Heart left ventricle (tissue), 13 donors: Measurements from ENCODE around the gene IRF1.

Experiments
- POLR2A ChIP-seq, 2 donors: fragments of 450-650 bp; IDR thresholded peaks; one replicate each; pipeline ENCODE4 v1.6.1; 2017; ENCODE audit warnings: antibody characterized with exemption in 2 of 2, mild to moderate bottlenecking in 2 of 2, moderate library complexity in 2 of 2
- TF ChIP-seq, protein P1 (sequence below), 12 donors: fragments of 200-600 bp; sonication (generic) in 4 of 12; IDR thresholded peaks; one replicate each; pipeline versions ENCODE4 v1.5.0 to v1.8.0; 2018 to 2022; ENCODE audit warnings: antibody characterized with exemption in 12 of 12, mild to moderate bottlenecking in 5 of 12
- donor health status: ischemic (EF 13 %, LVEDD 7.1; RV severe dilation, severe dysfunction).
- donor health status: DM: no; HTN: yes; CAD: no.
- donor health status: DM: no; HTN: no; CAD: no.
- donor health status: ischemic (EF 25% LVEDD 6.9; RV normal size, moderate dysfunction).
- donor health status: ischemic (EF 25% LVEDD 5.7; RV mildly dilated, moderate dysfunction).
- donor health status: ischemic (EF 35%, LVEDD 5.7; RV mildly dilated, moderate dysfunction).
- donor health status: nonischemic (EF 11% LVEDD 7.7; RV severe dilation, severe dysfunction).
- donor health status: DM: yes; HTN: yes; CAD: no.
- donor health status: PGD.
- donor health status: ischemic (EF 29% LVEDD 5.4; RV normal size, mild dysfunction).
- donor health status: nonischemic (EF 23%, LVEDD 6.1; RV moderate dilation, normal function).

DNA sequence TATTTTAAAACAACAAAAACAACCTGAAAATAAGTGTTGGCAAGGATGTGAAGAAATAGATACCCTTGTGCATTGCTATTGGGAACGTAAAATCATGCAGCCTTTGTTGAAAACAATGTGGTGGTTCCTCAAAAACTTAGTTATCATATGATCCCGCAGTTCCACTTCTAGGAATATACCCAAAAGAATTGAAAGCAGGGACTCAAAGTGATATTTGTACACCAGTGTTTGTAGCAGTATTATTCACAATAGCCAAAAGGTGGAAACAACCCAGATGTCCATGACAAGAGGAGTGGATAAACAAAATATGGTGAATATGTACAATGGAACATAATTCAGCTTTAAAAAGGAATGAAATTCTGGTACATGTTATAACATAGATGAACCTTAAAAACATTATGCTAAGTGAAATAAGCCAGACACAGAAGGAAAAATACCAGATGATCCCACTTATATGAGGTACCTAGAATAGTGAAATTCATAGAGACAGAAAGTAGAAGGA lies 29.0 kb downstream of the IRF1 start:
- TF ChIP-seq, protein P1, sequence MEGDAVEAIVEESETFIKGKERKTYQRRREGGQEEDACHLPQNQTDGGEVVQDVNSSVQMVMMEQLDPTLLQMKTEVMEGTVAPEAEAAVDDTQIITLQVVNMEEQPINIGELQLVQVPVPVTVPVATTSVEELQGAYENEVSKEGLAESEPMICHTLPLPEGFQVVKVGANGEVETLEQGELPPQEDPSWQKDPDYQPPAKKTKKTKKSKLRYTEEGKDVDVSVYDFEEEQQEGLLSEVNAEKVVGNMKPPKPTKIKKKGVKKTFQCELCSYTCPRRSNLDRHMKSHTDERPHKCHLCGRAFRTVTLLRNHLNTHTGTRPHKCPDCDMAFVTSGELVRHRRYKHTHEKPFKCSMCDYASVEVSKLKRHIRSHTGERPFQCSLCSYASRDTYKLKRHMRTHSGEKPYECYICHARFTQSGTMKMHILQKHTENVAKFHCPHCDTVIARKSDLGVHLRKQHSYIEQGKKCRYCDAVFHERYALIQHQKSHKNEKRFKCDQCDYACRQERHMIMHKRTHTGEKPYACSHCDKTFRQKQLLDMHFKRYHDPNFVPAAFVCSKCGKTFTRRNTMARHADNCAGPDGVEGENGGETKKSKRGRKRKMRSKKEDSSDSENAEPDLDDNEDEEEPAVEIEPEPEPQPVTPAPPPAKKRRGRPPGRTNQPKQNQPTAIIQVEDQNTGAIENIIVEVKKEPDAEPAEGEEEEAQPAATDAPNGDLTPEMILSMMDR (IDR thresholded peaks at IDR 0.05): no peak
- TF ChIP-seq POLR2A (IDR thresholded peaks at IDR 0.05): no peak
